Endometrial microvascular endothelial cells (primary cell): Measurements from ENCODE around the gene EHBP1L1. TPM values are rescaled to one million over a fixed set of nuclear protein-coding genes. Genes with fewer than 3 reads are reported as not detected.

Experiments used
- in situ Hi-C: cut with HindIII; loops from 2 replicates; pipeline ENCODE4 v1.10.0; 2017; ENCODE audit warnings: low sequenced_read_pairs, low pct_unique_long_range_greater_than_20kb; ENCODE audit errors: inconsistent ontology term
- total RNA-seq: library from RNA; depleted of rRNA; stranded (reverse); fragments of >200 nt; gene quantifications from one replicate; pipeline ENCODE4 v1.2.3, GENCODE V29; 2015; ENCODE audit errors: inconsistent ontology term

The EHBP1L1 gene
- total RNA-seq, 1 donor from 2014 or later, result 50.5 TPM

DNA sequence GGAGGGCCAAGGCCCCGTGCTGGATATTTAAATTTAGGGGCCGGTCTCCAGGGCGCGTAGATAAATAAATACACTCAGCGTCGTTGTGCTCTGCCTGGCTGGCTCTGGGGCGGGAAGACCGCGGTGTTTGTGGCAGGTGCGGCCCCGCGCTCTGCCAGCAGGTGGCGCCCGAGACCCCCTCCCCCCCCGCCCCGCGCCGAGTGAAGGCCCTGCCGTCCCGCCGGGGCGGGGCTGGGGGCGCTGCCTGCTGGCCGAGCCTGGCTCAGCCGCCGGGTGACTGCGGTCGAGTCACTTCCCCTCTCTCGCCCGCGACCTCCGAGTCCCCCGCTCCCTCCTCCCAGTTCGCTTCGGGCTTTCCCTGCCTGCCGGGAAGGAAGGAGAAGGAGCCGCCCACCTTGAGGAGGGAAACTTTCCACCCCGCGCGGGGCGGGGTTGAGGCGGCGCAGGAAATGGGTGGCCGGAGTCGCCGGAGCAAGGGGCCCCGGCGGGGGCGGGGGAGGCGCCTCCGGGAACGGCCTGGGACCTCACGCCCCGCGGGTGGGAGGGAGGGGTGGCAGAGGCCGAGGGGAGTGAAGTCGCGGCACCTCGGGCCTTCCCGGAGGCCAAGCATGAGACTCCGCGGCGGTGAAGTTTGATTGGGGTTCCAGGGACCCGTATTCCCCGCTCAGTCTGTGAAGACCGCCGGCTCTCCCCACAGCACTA, 1.6 kb upstream of the EHBP1L1 start:
- in situ Hi-C loops, result no loop called here

DNA sequence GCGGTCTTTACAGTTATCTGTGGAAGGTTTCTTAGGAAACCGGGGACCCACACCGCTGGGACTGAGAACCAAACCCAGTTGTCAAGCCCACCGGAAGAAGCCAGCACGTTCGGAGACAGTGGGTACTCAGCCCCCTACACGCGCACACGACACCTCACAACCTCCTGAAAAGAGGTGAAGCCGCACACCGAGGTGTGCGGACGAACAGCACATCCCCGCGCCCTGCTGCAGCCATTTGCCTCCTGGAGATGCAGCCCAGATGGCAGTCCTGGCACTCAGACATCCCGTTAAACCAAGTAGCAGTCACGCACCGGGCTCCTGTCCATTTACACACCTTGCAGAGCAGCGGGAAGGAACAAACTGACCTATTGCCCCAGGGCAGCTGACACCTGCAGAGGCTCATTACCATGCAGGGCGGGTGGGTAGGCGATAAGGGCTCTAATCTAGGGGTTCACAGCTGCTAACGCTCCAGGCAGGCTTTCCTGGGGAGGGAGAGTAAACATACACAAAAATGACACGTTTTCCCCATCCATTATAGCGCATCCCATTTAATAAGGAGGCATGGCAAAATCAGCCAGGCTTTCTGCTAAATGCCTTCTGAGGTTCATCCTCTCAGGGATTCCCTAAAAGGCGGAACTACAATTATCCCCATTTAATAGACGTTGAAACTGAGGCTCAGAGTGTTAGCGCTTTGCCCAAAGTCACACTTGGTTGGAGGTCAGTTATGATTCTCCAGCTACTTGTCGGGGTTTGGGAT, 864 bp upstream of the EHBP1L1 start:
- in situ Hi-C loops, result no loop called here

DNA sequence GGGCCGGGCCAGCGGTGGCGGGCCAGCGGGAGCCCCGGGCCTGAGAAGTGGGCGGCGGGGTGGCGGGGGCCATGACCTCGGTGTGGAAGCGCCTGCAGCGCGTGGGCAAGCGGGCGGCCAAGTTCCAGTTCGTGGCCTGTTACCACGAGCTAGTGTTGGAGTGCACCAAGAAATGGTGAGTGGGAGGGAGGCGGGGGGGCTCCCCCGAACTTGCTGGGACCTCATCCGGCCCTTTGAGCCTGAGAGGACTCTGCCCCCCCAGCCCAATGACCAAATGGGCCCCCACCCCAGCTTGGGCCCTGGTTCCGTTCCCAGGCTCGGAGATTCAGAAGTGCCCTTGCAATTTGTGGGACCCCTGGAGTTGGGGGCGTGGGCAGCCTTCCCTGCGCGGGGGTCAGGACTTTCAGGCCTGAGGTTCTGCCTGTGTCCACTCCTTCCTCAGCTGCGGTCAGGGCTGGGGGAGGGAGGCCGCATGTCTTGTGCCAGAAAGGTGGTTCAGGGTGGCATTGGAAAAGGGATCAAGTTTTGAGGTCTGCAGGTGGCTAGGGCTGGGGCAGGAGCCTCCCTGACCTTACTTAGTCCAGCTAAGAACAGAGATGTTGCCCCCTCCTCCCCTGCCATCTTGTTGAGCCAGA, 496 bp downstream of the EHBP1L1 start:
- in situ Hi-C loops, result no loop called here

DNA sequence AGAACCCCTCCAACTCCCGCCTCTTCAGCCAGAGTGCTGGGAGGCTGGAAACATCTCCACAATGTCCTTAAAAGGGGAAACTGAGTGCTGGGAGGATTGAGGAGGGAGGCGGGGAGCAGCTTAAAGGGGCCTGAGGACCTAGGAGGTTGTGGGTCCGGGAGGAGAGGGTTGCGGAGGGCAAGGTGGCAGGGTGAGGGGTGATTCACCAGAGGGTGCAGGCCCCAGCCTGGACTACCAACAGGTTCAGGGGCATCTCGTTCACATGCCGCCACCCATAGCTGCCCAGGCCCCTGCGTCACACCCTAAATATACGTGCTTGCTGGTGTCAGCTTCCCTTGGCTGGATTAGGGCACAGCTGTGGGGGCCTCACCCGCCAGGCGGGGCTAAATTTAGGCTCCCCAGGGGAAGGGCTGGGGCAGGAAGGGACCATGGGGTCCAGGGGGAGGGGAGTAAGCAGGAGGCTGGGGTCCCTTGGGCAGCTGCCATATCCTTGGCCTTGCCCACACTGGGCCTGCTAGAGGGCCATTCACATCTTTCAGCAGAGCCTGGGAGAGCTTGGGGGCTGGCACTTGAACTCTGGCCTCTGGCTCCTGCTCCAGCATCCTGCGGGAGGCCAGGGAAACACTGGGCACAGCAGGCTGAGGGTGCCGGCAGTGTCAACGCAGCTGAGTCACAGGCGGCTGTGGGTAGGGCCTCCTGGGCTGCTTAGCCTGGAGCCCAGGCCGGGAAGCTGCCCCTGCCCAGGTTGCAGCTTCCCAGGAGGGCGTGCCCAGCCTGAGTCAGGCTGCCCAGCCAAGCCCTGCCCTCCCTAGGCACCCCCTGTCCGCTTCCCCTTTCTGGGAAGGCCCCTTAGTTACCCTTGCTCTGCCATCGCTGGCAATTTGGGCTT, 1.3 kb downstream of the EHBP1L1 start:
- in situ Hi-C loops, result no loop called here

DNA sequence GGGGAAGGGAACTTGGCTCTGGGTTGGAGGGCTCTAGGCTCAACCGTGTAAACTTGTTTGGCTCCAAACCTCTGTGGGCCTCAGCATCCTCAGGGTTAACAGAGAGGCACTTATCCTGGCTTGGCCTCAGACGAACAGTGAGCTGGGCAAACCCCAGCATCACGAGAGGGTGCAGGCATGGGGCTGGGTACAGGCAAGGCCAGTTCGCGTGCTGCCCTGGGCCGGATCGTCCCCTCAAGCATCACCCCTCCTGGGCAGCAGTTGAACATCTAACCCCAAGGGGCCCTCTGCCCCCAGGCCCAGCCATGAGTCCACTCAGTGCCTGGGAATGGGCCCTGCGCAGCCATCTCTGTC, 1.9 kb downstream of the EHBP1L1 start:
- in situ Hi-C loops, result no loop called here

DNA sequence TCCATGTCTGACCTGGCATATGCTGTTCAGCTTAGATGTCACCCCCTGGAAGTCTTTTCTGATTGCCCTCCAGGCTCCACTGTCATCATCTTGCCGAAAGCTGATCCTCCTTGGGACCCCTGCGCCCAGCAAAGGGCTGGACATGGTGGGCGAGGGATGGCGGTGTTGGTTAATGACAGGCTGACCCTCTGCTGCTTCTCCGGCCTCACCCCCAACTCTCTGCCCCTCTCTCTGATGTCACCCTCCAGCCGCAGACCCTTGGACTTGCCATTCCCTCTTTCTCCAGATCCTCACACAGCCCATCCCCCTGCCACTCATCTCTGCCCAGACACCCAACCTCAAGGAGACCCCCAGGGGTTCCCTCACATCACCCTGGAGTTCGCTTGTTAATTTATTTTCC, 2.3 kb downstream of the EHBP1L1 start:
- in situ Hi-C loops, result no loop called here

DNA sequence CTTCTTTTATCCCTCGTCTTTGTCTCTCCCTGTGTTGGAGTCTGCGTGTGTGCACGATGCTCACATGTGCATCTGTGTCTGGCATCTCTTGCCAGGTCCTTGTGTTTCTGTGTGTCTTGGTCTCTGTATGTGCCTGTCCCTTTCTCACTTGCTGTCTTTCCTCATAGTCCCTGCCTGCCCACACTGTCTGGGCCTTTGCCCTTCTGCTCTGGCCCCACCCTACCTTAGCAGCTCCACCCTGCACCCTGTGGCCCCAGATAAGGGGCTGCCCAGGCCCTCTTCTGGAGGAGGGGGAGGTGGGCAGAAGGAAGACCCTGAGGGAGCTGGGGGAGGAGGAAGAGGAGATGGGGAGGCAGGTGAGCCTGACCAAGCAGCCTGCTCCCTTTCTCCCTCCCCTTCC, 2.8 kb downstream of the EHBP1L1 start:
- in situ Hi-C loops, result no loop called here

DNA sequence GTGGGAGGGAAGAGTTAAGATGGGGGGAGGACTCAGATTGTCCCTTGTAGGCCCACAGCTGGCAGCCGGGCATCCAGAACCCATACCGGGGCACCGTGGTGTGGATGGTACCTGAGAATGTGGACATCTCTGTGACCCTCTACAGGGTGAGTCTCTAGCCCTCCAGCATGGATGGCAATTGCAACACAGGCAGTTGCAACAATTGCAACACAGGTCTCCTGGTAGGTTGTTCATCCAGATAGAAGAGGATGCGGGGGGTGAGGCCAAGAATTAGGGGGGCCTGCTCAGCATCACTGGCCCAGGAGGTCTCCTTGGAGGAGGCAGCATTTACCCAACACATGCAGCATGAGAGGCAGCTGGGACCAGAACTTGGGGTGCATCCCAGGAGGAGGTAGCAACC, 3.4 kb downstream of the EHBP1L1 start:
- in situ Hi-C loops, result no loop called here

DNA sequence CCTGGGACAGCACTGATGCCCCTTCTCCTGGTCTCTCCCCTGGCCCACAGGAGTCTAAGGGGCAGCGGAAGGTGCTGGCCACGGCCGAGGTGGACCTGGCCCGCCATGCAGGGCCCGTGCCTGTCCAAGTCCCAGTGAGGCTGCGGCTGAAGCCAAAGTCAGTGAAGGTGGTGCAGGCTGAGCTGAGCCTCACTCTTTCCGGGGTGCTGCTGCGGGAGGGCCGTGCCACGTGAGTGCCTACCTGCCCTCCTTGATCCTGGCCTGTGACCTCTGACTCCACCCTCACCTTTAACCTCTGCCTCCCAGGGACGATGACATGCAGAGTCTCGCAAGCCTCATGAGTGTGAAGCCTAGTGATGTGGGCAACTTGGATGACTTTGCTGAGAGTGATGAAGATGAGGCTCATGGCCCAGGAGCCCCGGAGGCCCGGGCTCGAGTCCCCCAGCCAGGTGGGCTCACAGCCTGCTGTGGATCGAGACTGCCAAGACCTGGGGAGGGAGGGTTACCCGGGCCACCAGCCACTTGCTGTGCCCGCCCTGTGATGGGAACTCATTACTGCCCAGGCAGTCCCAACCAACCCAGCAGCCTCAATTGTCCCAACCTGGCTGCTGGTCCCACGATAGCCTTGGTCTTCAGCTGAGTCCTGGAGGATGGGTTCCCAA, 4.3 kb downstream of the EHBP1L1 start:
- in situ Hi-C loops, result no loop called here

DNA sequence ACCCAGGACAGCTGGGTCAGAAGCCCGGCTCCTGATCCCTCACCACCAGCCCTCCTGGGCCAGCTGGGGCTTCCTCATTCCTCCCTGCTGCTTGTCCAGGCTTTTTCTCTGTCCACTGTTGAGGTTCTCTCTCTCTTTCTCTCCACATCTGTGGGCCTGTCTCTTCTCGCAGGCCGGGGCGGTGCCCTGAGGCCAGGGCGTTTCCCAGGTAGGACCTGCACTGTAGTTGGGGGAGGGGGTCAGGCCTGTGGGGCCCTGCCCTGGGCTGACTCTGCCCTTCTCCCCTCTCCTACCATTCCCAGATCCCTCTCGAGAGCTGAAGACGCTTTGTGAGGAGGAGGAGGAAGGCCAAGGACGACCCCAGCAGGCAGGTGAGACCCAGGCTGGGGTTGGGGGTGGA, 4.9 kb downstream of the EHBP1L1 start:
- in situ Hi-C loops, result no loop called here

DNA sequence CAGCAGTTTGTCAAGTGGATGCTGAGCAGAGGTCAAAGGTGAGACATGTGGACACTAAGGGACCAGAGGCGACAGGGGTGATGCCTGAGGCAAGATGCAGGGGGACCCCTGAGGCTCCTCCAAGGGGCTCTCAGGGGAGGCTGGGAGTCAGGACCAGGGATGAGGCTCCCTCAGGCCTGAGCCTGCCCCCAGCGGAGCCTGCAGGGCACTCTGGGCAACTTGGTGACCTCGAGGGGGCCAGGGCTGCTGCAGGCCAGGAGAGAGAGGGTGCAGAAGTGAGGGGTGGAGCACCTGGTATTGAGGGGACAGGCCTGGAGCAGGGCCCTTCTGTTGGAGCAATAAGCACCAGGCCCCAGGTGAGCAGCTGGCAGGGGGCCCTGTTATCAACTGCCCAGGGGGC, 6.1 kb downstream of the EHBP1L1 start:
- in situ Hi-C loops, result no loop called here

DNA sequence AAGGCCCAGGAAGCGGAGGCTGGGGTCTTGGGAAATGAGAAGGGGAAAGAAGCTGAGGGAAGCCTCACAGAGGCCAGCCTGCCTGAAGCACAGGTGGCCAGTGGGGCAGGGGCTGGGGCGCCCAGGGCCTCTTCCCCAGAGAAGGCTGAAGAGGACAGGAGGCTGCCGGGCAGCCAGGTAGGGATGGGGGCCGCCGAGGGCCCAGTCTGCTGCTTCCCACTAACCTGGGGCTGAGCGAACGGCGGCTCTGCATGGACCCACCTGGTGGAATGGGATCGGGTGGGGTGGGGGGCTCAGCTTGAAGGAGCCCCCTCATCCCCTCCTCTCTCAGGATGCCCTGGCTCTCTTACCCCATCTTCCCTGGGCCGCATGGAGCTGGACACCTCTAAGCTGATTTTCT, 7.7 kb downstream of the EHBP1L1 start:
- in situ Hi-C loops, result no loop called here

DNA sequence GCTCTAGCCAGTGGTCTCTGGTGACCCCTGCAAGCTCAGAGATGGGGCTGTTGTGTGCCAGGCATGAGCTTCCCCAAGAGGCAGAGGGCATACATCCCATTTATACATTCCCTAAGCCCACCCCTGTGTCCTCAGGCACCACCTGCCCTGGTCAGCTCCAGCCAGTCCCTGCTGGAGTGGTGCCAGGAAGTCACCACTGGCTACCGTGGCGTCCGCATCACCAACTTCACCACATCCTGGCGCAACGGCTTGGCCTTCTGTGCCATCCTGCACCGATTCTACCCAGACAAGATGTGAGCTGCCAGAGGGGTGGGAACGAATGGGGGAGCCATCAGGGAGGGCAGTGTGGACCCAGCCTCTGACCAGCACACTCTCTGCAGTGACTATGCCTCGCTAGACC, 8.3 kb downstream of the EHBP1L1 start:
- in situ Hi-C loops, result no loop called here

DNA sequence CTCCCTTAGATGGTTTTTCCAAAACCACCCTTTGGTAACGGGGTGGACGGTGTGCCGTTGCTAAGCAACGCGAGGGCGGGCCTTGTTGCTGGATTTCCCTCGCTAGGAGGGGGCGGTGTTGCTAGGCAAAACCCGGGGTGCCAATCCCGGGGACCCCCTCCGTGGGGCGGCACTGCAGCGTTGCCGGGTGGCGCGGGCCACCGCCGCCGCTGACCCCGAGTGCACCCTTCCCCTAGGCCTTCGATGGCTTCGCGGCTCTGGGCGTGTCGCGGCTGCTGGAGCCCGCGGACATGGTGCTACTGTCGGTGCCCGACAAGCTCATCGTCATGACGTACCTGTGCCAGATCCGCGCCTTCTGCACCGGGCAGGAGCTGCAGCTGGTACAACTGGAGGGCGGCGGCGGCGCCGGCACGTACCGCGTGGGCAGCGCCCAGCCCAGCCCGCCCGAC, 8.9 kb downstream of the EHBP1L1 start:
- in situ Hi-C loops, result no loop called here

DNA sequence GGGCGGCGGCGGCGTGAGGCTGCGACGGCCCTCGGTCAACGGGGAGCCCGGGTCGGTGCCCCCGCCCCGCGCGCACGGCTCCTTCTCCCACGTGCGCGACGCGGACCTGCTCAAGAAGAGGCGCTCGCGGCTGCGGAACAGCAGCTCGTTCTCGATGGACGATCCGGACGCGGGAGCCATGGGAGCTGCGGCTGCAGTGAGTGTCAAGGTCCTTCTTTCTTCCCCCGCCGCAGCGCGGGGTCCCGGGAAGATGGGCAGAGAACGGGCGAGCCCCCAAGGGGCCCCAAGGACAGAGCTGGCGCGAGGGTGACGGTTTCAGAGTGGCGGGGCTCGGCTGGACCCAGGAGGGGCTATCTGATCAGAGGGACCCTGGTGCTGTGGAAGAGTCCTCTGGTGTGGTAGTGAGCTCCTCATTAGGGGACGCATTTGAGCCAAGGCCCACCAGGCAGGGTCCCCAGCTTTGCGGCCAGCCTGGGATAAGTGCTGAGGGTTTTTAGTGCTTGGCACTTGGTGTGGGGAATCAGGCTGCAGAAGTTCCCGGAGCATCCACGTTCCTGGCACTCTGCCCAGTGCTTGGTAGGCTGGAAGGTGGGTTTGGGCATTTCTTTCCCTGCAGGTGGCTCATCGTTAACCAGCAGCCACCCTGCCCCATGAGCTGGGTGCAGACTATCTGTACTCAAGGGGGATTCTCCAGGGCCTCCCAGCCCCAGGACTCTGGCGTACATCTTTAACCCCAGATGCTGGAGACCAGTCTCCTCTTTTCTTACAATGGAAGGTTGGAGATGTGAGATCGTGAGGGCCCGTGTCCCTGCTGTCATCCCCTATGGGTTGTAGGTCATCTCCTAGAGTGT, 9.8 kb downstream of the EHBP1L1 start:
- in situ Hi-C loops, result no loop called here

DNA sequence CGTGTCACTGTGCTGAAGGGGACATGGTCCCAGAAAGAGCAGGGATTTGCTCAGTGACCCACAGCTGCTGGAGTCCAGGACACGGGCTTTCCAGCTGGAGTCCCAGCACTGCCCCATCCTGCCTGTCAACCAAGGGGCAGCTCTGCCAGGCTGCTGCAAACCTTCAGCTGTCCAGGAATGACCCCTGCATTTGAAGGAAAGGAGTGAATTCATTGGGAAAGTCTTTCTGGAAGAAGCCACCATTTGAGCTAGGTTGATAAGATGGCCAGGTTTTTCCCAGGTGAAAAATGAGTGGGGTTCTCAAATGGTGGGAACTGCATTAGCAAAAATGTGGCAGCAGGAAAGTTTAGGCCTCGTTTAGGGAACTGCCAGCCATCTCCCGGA, 10.4 kb downstream of the EHBP1L1 start:
- in situ Hi-C loops, result no loop called here

DNA sequence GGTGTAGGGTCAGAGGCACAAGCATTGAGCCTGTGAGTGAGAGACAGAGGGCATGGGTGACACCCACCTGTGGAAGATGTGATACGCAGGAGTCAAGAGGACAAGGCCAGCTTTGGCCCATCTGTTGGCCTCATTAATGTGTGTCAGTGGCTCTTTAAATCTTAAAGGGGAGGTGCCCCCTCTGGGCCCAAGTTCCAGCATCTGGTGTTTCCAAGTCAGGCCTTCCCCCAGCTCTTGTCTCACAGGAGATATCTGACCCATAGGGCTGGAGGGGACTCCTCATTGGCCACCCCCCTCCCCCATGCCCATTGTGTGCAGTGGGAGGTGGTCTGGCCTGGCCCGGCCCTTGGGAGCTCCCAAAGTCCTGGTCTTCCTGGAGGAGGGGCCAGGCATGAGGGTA, 10.8 kb downstream of the EHBP1L1 start:
- in situ Hi-C loops, result no loop called here
